22Rv1 (cell line): ENCODE data around the gene ANKHD1.
A peak's percentile ranks its signal among the peaks of the same experiment; 100 is the strongest.
"Not testable (repeated sequence)": the region's sequence is repeated elsewhere in the genome, so short reads cannot be mapped to it uniquely, and the experiment has no call there.

Experiments
- H3K27ac ChIP-seq: fragments of 450-650 bp; 2 replicates; pipeline ENCODE4 v1.5.1; 2017
- CTCF ChIP-seq: fragments of 450-650 bp; IDR thresholded peaks from 2 replicates; pipeline ENCODE4 v1.5.1; 2017; ENCODE audit warnings: mild to moderate bottlenecking
- ZFX ChIP-seq: fragments of 450-650 bp; IDR thresholded peaks from 2 replicates; pipeline ENCODE4 v1.6.1; 2017; ENCODE audit warnings: antibody characterized with exemption, borderline replicate concordance

Gene ANKHD1

GRCh38 chr5:140408750-140409241 is 7.2 kb downstream of the ANKHD1 start:
- TF ChIP-seq ZFX (no peak), CTCF (no peak)
- H3K27ac ChIP-seq: peak overlapping the region; percentile 54

GRCh38 chr5:140413230-140413629 is 11.6 kb downstream of the ANKHD1 start:
- H3K27ac ChIP-seq: no peak overlapping the region

GRCh38 chr5:140417235-140417634 is 15.6 kb downstream of the ANKHD1 start:
- H3K27ac ChIP-seq: no peak overlapping the region
- TF ChIP-seq ZFX (no peak), CTCF (no peak)

More at GRCh38 chr5:140413230-140413629, 11.6 kb downstream of the ANKHD1 start:
- TF ChIP-seq CTCF: no peak
- no peak for TF ChIP-seq ZFX

GRCh38 chr5:140418862-140419520 is 17.4 kb downstream of the ANKHD1 start:
- TF ChIP-seq ZFX: no peak
- H3K27ac ChIP-seq: no peak overlapping the region

GRCh38 chr5:140420226-140420570 is 18.6 kb downstream of the ANKHD1 start:
- TF ChIP-seq CTCF (no peak), ZFX (no peak)
- H3K27ac ChIP-seq: no peak overlapping the region

- TF ChIP-seq ZFX: no peak
- TF ChIP-seq CTCF: no peak
- no peak overlapping the region for H3K27ac ChIP-seq
These were observed 19.2 kb downstream of the ANKHD1 start for GRCh38 chr5:140420665-140421361.

- H3K27ac ChIP-seq: not testable (repeated sequence)
These were observed 19.7 kb downstream of the ANKHD1 start for GRCh38 chr5:140421375-140421774.

GRCh38 chr5:140423609-140424008 is 22.0 kb downstream of the ANKHD1 start:
- no peak overlapping the region for H3K27ac ChIP-seq
- TF ChIP-seq CTCF (no peak), ZFX (no peak)
